GM19025 (cell line): ENCODE measurements around the gene ASB4.
"Not testable (repeated sequence)": the region's sequence is repeated elsewhere in the genome, so short reads cannot be mapped to it uniquely, and the experiment has no call there.

ENCODE experiments used
- ATAC-seq: cut with Tn5 transposase; IDR thresholded peaks from one replicate; pipeline ENCODE4 v1.9.1; 2021; ENCODE audit warnings: mild to moderate bottlenecking, low read depth, moderate library complexity; ENCODE audit not compliant: unreplicated experiment

ASB4 gene

DNA sequence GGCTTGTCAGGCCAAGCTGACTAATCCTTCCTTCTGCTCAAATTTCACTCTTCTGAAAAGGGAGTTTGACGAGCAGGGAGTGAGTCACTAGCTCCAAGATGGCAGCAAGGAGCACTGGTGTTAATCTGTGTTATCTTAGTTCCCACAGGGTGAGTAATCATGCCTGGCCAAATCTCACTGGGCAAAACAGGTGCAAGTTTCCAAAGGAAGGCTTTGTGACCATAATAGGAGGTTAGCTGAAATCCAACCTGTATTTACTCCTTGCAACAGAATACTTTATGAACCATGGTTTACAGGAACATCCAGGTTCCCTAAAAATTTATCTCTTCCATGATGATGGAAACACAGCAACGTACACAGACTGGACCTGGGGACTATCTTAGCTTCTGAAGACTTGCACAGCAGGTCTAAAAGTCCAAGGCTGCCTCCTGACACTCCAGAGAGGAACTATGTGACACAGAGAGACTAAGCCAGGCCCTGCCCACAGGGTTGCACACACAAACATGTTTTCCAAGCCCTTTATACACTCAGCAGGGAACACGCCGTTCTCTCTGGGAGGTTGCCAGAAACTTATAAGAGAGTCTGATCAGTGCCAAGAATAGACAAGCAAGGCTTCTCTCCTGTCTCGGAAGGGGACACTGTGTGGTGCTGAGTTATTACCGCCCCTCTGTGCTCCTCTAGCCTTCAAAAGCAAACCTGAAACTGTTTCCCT is 64.2 kb downstream of the ASB4 start:
- ATAC-seq = no peak

DNA sequence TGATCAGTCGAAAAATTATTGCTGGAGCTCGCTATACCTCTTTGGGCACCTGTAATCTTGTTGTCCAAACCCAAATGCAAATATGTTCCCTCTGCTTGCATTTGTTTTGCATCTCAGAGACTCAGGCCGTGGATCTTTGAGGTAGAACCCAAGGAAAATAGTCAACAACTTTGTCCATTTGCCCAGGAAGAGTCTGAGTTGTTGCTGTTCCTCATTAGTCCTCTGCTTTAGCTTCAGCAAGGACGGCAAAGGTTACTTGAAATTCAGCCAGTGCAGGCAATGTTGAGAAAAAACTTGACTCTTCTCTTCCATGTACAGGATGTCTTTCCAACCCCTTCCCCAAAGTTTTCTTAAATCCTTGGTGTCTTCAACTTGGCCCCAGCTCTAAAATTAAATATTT is 64.8 kb downstream of the ASB4 start:
- ATAC-seq = no peak

DNA sequence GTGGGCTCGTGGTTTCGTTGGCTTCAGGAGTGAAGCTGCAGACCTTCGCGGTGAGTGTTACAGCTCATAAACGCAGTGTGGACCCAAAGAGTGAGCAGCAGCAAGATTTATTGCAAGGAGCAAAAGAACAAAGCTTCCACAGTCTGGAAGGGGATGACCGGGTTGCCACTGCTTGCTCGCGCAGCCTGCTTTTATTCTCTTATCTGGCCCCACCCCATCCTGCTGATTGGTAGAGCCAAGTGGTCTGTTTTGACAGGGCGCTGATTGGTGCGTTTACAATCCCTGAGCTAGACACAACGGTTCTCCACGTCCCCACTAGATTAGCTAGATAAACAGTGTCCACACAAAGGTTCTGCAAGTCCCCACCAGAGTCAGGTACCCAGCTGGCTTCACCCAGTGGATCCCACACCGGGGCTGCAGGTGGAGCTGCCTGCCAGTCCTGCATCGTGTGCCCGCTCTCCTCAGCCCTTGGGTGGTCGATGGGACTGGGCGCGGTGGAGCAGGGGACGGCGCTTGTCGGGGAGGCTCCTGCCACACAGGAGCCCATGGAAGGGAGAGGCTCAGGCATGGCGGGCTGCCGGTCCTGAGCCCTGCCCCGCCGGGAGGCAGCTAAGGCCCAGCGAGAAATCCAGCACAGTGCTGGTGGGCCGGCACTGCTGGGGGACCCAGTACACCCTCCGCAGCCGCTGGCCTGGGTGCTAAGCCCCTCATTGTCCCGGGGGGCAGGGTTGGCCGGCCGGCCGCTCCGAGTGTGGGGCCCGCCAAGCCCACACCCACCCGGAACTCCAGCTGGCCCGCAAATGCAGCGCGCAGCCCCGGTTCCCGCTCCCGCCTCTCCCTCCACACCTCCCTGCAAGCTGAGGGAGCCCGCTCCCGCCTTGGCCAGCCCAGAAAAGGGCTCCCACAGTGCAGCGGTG is 66.5 kb downstream of the ASB4 start:
- ATAC-seq = not testable (repeated sequence)

DNA sequence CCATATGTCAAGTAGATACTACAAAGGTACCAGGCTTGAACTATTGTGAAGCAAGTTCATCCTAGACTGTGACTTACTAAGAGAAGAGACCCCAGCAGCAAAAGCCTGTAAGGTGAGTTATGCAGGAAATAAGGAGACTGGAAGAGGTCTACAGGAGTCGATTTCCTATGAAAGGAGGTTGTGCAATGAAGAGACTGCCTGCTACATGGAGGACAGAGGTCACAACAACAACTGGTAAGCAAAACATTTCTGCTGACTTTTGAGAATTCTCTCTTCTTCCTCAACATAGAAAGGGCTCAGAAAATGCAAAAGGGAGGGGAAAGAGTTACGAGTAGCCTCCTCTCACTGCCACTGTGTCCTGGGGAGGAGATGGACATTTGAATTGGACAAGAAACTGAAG is 68.2 kb downstream of the ASB4 start:
- ATAC-seq = no peak

DNA sequence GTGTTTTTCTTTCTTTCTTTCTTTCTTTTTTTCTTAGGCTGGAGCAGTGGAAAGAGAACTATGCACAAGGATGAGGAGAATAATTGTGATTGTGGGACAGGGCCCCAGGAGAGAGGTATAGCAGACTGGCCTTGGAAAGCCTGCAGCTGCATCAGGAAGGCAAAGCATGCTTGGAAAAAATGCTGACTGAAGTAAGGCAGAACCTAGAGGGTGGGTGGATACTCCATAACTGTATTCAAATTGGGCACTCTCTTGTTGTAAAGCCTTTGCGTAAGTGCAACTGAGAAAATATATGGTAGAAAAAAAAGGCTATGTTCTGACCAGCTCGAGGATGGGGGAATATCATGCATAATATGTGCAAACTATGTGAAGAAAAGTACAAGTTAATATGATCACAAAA is 71.0 kb downstream of the ASB4 start:
- ATAC-seq = no peak

DNA sequence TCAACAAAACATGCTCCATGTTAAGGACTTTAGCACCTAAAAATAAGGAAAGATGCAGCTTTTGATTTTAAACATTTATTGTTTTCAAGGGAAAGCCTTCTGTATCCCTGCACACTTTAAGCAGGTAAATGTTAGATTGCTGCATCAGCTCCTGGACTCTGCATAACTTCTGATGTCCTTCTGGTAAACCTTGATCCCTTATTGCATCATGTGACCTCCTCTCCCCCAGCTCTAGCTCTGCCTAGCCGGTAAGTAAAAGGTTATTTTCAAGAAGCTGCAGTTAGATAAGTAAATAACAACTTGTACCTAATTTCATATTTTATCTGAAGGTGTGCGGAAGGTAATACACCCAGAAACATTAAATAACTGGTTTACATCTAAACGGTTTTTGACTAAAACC is 73.1 kb downstream of the ASB4 start:
- no peak for ATAC-seq

DNA sequence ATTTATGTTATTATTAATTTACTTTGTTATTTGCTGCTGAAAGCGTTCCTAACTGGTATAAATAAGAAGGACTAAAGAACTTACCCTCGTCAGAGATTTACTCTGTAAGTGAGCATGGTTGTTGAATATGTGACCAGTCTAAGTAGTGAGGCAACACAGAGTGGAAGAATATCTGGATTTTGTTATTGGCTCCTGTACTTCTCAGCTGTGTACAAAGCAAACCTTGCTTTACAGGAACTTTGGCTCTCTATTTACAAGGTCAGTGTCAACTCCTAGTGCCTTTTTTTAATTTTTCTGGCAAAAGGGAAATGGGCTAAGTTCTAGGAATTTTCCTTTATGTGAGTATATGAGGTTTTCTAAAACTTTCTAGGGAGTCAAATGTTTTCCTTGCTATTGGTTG is 74.9 kb downstream of the ASB4 start:
- no peak for ATAC-seq

DNA sequence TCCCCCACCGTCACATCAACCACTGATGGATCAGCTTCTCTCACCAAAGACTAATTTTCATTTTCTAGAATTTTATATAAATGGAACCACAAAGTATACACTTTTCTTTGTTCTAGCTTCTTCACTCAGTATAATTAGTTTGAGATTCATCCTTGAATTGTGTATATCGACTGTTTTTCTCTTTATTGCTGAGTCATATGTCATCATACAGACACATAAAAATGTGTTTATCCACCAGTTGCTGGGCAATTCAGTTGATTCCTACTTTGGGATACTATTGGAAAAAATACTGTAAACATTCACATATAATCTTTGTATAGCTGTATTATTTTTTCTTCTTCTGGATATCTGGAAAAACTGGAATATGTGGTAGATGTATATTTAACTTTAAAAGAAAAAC is 84.0 kb downstream of the ASB4 start:
- ATAC-seq = no peak

DNA sequence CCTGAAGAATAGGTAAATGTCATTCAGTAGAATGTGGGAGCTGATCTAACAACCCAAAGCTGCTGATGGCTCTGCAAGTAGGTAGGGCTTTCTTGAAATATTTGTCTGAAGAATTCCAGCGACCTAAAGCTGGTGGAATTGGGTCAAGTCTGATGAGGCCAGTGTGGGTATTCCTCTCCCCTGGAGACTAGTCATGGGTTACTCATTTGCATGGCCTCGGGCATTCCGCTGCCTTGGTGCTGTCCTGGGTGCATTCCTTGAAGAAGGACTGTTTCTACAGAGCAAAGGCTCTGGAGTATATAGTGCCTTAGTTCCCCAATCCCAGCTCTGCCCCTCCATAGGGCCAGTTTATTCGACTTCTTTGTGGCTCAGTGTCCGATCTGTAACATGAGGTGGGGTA is 91.4 kb downstream of the ASB4 start:
- no peak for ATAC-seq

DNA sequence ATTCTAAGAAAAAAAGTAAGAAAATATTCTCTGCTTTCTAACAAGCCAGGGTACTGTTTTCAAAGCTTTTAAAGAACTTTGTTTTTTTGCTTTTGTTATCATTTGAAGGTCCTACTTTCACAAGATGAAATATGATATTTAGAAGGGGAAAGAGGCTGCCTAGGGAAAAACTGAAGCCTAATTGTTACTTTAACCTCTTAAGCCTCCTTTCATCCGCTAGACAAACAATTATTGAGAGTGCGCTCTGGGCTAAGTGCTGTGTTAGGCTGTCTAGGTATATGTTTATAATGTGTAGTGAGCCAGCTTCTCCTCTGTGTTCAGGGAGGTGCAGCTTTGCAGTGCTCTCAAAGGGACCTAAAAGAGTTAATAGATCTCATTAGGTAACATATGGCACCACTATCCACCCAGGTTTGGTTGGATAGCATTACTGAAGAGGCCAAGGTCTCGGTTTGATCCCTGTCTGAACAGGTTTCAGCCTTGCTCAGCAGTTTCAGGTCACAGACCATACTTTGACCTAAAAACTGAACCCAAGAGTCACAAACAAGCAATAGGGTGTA is 92.6 kb downstream of the ASB4 start:
- ATAC-seq = no peak

DNA sequence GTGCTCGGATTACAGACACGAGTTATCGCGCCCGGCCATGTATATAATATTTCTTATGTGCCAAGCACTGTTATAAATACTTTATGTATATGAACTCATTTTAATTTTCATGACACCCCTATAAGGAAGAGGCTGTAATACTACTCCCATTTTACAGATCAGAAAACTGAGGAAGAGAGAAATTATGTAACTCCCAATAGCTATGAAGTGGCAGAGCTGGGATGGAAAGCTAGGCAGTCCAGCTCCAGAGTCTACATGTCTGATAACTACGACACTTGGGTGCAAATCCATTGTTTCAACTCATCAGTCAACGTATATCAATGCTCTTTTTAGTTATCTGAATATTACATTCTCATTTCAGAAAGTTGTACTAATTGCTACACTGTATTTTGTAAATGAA is 93.6 kb downstream of the ASB4 start:
- ATAC-seq = no peak

DNA sequence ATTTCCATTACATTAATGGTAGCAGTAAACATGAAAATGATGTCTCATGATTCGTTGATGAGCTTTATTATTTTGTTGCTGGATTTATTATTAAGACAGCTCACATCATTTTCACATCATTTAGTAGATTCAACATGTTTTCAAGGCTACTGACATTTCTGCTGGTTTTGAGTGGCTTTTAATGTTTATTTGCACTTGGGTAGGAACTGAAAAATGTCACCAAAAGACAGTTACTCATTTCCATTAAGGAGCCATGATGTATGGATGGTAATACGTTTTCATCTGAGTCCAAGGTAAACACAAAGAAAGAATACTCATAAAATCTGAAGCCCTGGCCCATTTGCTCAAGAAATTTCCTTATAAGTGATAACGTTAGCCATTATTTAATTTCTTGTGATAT is 95.7 kb downstream of the ASB4 start:
- ATAC-seq = no peak

DNA sequence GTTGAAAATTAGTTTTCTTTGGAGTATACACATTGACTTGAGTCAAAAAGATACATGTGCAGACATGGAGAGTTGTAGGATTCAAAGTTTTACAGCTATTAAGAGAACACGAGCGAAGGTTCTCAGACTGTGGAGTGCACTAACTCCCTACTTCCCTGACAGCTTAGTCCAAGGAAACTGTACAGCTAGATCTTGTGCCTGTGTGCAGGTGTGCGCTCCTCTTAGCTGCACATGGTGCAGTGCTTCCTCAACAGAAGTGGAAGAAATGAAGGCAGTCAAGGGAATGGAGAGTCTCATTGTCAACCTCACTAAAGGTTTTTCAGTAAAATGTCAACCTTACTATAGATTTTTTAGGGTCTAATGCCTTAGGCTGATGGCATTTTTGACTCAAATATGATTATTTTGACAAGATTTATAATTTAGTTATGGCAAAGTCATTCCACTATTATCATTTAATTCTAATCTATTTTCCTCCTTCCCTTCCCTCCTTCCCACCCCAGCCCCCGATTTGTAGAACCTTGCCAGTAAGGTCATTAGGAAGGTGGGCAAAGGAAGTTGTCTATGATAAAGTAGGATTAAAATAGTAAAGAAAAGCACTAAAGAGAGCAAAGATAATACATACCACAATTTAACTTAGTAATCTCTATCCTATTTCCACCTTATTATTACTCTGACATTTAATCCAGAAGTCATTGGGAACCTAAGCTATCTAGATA is 97.0 kb downstream of the ASB4 start:
- no peak for ATAC-seq

DNA sequence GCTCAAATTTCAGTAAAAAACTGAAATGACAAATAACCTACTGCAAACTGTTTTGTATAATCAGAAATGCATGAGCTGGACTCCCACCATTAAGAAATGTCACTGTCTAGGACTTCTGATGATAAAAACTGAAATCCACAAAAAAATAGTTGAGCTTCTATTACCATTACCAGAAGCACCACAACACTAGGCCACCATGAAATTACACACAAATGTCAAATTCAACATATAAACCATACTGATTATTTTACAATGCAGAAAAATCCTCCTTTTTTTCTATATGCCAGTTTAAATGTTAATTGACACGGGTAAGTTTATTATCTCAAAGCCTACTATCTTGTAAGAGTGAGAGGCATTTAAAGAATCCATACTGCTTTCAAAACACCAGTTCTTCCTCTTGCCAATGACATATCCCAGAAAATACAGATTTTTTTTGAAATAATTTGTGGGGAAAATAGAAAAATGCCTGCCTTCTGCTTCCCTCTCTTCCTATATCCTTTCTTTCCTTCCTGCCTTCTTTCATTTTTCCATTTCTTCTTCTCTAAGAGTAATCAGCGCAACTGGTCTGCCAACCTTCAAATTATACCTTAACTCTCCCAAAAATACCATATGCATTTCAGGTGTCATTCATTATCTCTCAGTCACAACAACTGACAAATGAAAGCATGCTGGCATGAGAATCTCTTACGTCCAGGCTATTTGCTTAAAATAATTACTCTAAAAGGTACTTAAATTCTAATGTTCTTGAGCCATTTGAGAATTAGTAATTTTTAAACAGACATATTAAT is 98.3 kb downstream of the ASB4 start:
- no peak for ATAC-seq

DNA sequence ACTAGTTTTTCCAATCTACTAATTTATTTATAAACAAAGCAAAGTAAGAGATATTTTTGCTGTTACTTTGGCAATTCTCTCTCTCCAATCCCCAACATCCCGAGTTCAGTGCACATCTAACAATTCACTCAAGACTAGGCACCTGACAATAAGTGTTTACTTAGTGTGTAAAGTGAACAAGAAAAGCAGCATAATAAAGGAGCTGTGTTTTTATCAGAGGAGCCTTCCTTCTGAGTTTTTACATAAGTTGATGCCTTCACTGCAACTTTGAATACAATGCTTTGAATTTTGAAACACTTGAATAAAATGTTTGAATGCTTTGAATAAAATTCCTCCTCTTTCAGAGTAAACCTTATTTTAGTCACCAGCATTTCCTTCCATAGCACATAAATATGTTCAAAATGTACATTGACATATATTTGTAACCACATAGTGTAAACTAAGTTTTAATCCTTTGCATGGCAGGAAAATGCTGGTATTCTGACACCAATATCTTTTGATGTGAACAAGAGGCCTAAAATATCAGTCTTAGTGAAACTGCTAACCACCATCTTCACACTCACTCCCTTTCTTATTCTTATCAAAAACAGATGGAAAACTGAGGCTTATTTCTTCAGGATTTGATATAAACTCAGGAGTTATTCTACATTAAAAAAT is 99.2 kb downstream of the ASB4 start:
- ATAC-seq = no peak

DNA sequence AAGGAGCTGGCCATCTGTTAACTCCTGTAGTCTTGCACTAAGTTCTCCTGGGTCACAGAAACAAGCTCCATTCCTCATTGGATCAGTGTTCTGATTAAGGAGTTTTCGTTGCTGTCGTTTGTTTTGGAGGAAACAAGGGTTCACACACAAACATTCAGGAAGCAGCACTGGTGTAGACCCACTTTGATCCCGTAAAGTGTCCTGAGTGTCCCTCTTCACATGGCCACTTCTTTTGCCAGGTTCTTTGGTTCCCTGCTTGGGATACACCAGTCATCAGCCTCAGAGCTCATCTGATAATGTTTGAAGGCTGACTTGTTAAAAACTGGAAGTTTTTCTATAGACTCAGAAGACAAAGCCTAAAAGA is 99.7 kb downstream of the ASB4 start:
- ATAC-seq = no peak

DNA sequence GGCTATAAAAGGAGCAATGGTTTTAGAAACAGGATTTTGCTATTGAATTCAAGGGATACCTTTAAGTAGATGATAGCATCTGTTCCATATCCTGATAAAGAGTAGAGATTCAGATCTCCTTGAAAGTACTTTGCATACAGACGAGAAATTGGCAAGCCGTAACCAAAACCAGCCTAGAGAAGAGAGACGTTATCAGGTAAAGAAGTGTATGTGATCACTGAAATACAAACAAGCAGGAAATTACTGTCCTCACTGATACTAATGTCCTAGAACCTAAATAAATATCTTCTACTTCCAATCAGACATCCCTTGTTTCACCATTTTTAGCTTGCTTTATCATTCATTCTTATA is 101.2 kb downstream of the ASB4 start:
- ATAC-seq = no peak

DNA sequence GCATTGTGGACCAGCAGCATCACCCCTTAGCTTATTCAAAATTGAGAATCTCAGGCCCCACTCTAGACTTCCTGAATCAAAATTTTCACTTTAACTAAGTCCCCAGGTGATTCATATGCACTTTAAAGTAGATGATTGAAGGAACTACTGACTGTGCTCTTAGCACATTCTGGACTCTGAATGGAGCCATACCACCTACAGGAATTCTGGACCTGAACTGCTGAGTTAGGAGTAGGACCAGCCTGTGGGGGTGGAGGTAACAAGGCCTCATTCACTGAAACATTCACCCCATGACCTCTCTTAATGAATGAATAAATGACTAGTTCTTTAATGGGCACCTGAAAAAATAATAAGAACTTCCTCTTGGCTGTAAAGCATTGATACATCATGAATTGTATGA is 103.3 kb downstream of the ASB4 start:
- no peak for ATAC-seq

DNA sequence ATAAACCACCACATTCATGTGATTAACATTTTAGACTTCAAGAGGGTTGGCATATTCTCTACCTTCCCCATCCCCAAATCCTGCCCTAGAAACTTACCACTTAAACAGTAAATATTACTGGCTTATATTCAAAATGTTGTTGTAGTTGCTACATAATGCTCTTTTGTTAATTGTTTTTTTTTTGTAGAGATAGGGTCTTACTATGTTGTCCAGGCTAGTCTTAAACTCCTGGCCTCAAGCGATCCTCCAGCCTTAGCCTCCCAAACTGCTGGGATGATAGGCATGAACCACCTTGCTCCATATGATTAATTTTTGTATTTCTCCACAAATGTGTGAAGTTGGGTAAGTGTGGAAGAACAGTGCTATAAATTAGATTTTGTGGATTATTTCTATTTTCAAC is 104.0 kb downstream of the ASB4 start:
- ATAC-seq = no peak
